Kidney glomerular epithelial cell (primary cell): ENCODE measurements around the gene MSMP.

Experiments used
- DNase-seq: peaks from one replicate; lab custom pipeline; 2025; lab: John Stamatoyannopoulos, UW

The MSMP gene

GRCh38 chr9:35743880-35744518, 10.1 kb downstream of the MSMP start:
- DNase-seq: no peak

- no peak for DNase-seq
These were observed 10.6 kb downstream of the MSMP start for GRCh38 chr9:35743452-35743851.

DNA sequence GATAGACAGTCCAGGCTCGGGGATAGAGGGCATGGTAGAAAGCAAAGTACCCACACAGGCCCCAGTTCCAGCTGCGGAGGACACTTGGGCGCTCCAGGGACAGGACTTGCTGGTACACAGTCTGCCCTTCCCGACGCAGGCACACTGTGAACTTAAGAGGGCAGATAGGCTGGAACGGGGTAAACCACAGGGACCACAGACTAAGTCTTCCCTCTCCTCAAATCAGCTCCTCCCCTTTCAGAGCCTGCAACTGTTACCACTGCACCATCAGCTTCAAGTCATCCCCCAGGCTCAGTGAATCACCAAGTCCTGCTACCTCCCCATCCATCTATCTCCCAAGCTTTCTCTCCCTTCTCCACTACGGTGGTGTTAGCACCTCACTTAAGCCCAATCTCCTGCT, 12.3 kb downstream of the MSMP start:
- DNase-seq: no peak

DNA sequence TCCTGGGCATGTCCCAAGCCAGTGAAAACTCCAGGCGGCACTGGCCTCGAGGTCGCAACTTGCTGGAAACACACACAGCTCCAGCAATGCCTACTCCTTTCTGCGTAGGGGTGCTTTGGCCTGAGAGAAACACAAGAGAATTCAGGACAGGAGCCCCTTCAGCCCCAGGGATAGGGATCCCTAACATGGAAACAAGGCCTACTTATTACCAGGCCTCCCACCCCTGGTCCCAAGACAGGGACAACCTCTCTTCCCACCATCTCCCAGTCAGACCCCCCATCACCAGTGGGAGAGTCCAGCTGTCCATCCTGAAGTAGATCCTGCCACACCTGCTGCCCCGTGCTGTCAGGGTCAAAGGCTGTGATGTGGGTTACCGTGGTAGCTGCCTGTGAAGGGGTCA, 13.8 kb downstream of the MSMP start:
- no peak for DNase-seq

DNA sequence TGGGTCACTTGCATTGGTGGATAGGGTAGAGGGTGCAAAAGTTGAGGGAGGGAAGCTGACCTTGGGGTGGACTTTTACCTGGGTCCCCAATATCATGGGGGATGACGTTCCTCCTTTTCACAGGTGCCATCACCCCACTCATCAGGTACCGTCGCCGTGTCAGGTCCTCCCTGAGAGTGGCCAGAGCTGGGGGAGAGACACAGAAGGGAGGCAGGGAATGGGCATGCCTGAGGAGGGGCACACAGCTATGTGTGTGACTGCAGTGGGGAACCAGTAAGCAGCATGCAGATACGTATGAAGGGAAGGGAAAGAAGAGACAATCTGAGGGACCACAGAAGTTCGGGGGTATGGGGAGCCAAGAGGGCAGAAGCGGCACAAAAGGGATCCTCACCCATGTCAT, 15.2 kb downstream of the MSMP start:
- no peak for DNase-seq

DNA sequence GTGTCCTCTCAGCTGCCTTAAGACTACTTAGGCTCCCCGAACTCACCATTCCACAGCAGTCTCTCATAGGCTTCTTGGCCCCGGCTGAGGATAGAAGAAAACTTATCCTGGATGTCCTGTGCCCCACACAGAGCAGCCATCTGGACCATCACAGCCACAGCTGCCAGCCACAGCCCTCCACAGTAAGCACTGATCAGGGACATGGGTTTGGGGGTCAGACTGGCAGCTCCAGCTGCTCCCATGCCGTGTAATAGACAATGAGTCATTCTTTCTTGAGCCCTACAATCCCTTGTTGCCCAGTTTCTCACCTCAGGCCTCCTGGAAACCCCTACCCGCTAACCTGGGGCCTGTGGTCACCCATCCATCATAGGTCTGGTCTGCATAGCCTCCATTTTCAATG, 15.9 kb downstream of the MSMP start:
- no peak for DNase-seq

DNA sequence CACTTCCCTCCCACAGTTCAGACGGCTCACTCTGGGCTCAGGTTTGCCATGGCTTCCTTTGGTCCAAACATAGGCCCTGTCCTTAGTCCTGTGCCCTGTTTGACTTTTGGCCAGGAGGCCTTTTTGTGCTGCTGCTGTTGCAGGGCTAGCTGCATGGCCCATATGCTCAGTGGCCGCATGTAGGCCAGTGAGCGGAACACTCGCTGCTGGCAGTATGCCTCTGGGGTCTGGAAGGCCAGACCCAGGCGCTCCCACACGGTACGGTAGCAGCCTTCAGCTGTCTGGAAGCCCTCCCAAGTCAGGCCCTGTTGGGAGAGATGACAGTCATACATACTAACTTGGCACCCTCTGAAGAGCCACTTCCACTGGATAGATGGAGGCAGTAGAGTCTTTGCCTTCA, 16.9 kb downstream of the MSMP start:
- DNase-seq: no peak

DNA sequence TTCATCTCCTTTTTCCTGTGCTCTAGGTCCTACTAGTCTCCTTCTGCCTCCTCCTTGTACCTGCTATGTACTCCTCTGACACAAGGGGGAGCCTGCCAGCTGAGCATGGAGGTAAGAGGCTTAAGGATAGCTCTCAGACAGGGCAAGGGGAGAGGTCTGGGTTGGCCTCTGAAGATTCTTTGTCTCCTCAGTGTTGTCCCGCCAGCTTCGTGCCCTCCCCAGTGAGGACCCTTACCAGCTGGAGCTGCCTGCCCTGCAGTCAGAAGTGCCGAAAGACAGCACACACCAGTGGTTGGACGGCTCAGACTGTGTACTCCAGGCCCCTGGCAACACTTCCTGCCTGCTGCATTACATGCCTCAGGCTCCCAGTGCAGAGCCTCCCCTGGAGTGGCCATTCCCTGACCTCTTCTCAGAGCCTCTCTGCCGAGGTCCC, 17.9 kb downstream of the MSMP start:
- DNase-seq: peak; percentile 42

DNA sequence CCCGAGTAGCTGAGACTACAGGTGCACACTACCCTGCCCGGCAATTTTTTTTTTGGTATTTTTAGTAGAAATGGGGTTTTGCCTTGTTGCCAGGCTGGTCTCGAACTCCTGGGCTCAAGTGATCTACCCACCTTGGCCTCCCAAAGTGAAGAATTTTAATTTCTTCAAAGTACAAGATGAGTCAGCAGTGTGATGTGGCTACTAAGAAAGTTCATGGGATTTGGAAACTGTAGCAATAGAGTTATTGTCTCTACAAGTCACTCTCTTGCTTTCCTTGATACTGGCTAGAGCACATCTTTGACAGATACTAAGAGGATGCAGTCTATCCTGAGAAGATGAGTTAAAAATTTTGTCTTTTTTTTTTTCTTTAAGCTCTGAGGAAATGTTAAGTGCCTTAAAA, 20.0 kb downstream of the MSMP start:
- no peak for DNase-seq

GRCh38 chr9:35732800-35733541, 21.1 kb downstream of the MSMP start:
- peak; percentile 86 for DNase-seq

- peak; percentile 96 for DNase-seq
These were observed 21.8 kb downstream of the MSMP start, which contains the start of the genes CREB3 and TLN1 for GRCh38 chr9:35732185-35732799. Gene CREB3, plus strand, starts transcription at chr9:35732666. Its CDS starts 107 bp downstream, at chr9:35732773. Gene TLN1, minus strand, starts transcription at chr9:35732195. Its CDS starts 6,501 bp downstream, at chr9:35725694.

GRCh38 chr9:35731415-35732184, 22.5 kb downstream of the MSMP start:
- DNase-seq: no peak

GRCh38 chr9:35730486-35730854, 23.6 kb downstream of the MSMP start:
- no peak for DNase-seq

GRCh38 chr9:35729700-35730485, 24.2 kb downstream of the MSMP start:
- DNase-seq: peak; percentile 85

DNA sequence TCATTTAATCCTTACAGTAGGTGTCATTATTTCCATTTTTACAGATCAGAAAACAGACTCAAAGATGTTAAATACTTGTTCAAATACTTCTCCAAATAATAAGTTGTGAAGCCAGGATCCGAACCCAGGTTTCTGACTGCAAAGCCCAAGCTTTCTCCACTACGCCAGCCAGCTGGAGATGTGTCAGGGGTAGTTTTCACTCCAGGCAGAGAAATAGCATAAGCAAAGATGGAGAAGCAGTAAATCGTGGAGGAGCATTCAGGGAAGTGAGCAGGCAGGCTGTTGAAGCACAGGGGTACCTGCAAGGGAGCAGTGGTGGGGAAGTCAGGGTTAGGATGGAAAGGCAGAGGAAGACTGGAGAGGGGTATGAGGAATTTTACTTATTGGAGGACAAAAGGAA, 25.0 kb downstream of the MSMP start:
- DNase-seq: no peak

- DNase-seq: peak; percentile 97
These were observed 25.8 kb downstream of the MSMP start for GRCh38 chr9:35728041-35728971.

GRCh38 chr9:35727676-35728040, 26.4 kb downstream of the MSMP start:
- peak; percentile 55 for DNase-seq

DNA sequence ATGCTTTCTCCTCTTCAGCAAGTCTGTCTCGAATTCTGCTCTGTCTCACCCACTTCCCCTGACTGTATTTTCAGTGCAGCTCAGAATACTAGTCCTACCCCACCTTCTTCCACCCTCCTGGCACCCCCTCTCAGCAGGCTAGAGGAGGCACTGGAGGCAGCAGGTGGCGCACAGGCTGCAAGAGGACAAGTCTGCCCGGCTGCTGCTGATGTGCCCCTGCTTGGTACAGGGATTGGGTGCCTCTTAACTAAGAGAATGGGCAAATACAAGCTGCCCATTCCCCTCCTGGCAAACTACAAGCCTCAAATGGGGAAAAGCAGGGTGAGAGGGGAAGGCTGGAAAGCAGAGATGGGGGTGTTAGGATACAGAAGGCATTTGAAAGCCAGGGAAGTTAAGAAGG, 27.1 kb downstream of the MSMP start:
- DNase-seq: peak; percentile 32

GRCh38 chr9:35725362-35725761, 28.7 kb downstream of the MSMP start:
- no peak for DNase-seq

- no peak for DNase-seq
These were observed 30.2 kb downstream of the MSMP start for GRCh38 chr9:35723908-35724307.

DNA sequence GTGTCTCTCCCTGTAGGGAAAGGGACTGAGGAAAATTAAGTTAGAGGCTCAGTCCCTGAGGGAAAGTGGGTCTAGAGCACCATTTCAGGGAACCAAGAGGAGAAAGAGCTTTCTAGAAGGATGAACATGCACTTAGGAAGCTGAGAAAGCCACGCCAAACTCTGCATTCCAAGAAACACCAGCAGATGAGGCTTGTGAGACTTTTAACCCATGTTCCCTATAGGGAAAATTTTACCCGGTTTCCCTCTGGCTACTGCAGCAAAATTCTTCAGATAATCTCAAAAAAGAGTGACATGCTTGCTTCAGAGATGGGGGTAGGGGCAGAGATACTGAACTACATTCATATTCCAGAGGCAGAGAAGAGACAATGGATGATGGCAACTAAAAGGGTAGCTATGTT, 30.6 kb downstream of the MSMP start:
- no peak for DNase-seq
